Right cardiac atrium (tissue), 5 donors: Measurements from ENCODE around the gene HDAC3. TPM values are rescaled to one million over a fixed set of nuclear protein-coding genes. Genes with fewer than 3 reads are reported as not detected.

ENCODE experiments used
- ATAC-seq, 2 donors: fragments of 200-7000 bp; cut with Tn5 transposase; one replicate each; pipeline versions ENCODE4 v1.8.0 to v1.9.1; 2020; ENCODE audit warnings: moderate library complexity in 2 of 2, mild to moderate bottlenecking in 1 of 2
- DNase-seq, 3 donors: peaks; one replicate each; pipeline ENCODE4 v3.0.0-alpha.2; 2020
- H3K27ac ChIP-seq: one replicate; pipeline ENCODE4 v1.5.1; 2013; ENCODE audit warnings: mild to moderate bottlenecking, low read length, control low read depth, moderate library complexity
- H3K27me3 ChIP-seq: one replicate; pipeline ENCODE4 v1.6.1; 2013; ENCODE audit not compliant: control insufficient read depth, insufficient read depth
- H3K4me1 ChIP-seq: one replicate; pipeline ENCODE4 v1.6.1; 2013; ENCODE audit warnings: low read length; ENCODE audit not compliant: control insufficient read depth, insufficient read depth
- H3K4me3 ChIP-seq: one replicate; pipeline ENCODE4 v1.5.1; 2013; ENCODE audit warnings: low read length, control low read depth
- H3K9me3 ChIP-seq: one replicate; pipeline ENCODE4 v1.6.1; 2013; ENCODE audit warnings: low read length; ENCODE audit not compliant: control insufficient read depth
- WGBS: extraction: QIAGEN DNeasy Blood & Tissue Kit; methylation state at CpG from one replicate; pipeline ENCODE4 v1.1.7; 2013; 5-methylcytosine and 5-hydroxymethylcytosine counted together
- intact Hi-C, 4 donors: fragments of 100-400 bp; cut with DNase I; formaldehyde crosslinking; loops; one replicate each; pipeline versions ENCODE4 v1.11.0 to v1.14.0; 2022 to 2023
- polyA plus RNA-seq: library from polyadenylated mRNA; stranded (reverse); fragments of 200-250 nt; gene quantifications from one replicate; pipeline ENCODE4 v1.2.3, GENCODE V29; 2013
- total RNA-seq, 4 donors: library from RNA; stranded (reverse); fragmentation: NEBNext Ultra II Directional; extraction: Animal tissue kit (Norgen Biotek cat#: 25700); gene quantifications; one replicate each; pipeline ENCODE4 v1.2.1, GENCODE V29; 2021
- donor health status: healthy with polysubstance abuse.
- donor health status: DM: no; HTN: yes; CAD: no.
- donor health status: DM: no; HTN: no; CAD: no.
- donor health status: DM: no; HTN: yes; CAD: no; lungs with severe emphysema.
- donor health status: DM: yes; HTN: yes; CAD: no.

The HDAC3 gene
- total and polyA plus RNA-seq, 5 donors = 25.4 to 35.0 (median 28.8) TPM

- no peaks in the 10 kb centered on the region for H3K27me3 ChIP-seq
- no peak for ATAC-seq
- no peak for DNase-seq
- intact Hi-C loops = no loop called here
- no peaks in the 10 kb centered on the region for H3K4me1 ChIP-seq
- no peak overlapping the region for H3K4me3 ChIP-seq
- H3K9me3 ChIP-seq = no peaks in the 10 kb centered on the region
- 66% methylated on average over 5 of the region's 5 CpGs for WGBS
- no peak overlapping the region for H3K27ac ChIP-seq
Measured at GRCh38 chr5:141674747-141675146, 38.1 kb upstream of the HDAC3 start.

DNA sequence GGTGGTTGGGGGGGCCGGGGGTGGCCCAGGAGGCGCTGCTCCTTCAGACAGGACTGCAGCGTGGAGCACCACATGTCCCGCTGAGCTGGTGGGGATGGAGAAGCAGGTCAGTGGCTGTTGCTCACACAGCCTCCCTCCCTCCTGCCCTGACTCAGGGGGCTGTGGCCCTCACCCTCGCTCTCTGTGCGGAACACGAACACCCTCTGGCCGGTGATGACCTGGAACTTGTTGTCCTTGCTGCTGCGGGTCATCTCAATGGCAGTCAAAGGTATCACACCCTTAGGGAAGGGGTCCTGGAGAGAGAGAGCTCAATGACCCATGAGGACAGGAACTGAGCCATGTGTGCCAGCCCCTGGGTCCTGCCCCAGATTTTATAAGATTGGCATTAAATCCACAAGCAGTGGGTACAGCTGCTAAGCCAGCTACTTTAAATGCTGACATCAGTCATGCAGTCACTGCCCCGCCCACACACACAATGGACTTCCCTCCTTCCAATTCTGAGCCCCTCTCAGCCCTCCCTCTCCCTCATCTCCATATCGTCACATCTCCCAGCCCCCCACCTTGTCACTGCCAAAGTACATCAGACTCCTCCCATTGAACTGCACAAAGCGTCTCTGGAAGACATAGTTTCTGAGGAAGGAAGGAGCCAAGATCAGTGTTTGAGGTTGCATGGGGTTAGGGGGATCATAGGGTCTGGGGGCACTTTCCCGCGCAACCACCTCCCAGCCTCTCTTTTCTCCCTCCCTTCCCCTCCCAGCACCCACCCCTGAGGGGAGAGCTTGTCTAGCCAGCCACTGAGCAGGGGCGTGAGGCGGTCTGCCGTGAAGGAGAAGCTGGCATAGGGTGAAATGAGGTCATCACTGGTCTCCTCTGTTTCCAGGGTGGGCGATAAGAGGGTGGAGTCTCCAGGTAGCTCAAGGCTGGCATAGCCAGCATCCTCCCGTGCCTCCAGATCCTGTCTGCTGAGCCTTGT lies 36.5 kb upstream of the HDAC3 start:
- DNase-seq (peak in 2 of 3 donors; percentile 73 to 78), ATAC-seq (peak; percentile 62 to 65)
- WGBS = 68% methylated on average over 19 of the region's 19 CpGs
- H3K27me3 ChIP-seq = no peaks in the 10 kb centered on the region
- intact Hi-C loops = no loop called here
- H3K4me1 ChIP-seq = no peaks in the 10 kb centered on the region
- no peaks in the 10 kb centered on the region for H3K9me3 ChIP-seq
- H3K4me3 ChIP-seq = no peak overlapping the region
- no peak overlapping the region for H3K27ac ChIP-seq

DNA sequence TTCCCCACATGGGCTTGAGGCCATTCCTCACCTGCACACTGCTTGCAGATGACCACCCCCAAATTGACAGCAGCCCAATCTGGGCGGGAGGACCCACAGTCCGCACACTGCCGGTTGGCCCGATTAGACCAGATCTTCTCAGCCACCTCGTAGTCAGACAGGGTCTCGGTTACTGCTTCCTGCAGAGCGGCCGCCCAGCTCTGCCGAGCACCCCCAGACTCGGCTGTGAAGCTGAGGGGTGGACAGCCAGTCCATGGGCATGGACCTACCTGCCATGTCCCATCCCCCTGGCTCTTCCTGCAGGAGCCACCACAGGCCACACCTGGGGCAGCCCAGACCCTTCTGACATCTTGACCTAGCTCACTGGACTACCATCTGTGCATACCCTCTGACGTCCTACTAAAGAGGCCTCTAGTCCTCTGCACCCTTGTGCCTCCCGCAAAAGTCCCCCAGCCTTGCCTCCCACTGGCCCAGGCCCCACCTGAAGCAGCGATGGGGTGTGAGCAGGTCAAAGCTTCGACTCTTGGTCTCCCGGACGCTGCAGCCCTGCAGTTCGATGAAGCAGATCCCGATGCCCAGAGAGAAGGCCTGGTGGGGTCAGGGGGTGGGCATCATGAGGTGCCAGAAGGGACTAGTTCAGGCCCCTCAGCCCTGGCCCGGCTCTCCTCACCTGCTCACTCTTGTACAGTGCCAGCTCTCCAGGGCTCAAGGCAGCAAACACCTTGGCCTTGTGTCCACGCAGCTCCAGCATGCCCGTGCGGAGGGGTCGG lies 35.6 kb upstream of the HDAC3 start:
- H3K27ac ChIP-seq = no peak overlapping the region
- no peaks in the 10 kb centered on the region for H3K27me3 ChIP-seq
- H3K4me1 ChIP-seq = no peaks in the 10 kb centered on the region
- ATAC-seq (peak; percentile 4 to 5), DNase-seq (no peak)
- H3K4me3 ChIP-seq = no peak overlapping the region
- WGBS = 93% methylated on average over 23 of the region's 23 CpGs
- intact Hi-C loops = no loop called here
- H3K9me3 ChIP-seq = no peaks in the 10 kb centered on the region

- DNase-seq (no peak), ATAC-seq (no peak)
- Histone ChIP-seq H3K9me3 (no peaks in the 10 kb centered on the region), H3K27me3 (no peaks in the 10 kb centered on the region), H3K4me1 (no peaks in the 10 kb centered on the region), H3K27ac (no peak overlapping the region), H3K4me3 (no peak overlapping the region)
- intact Hi-C loops = no loop called here
- WGBS = 80% methylated on average over 4 of the region's 4 CpGs
Measured at GRCh38 chr5:141669520-141669919, 32.9 kb upstream of the HDAC3 start.

DNA sequence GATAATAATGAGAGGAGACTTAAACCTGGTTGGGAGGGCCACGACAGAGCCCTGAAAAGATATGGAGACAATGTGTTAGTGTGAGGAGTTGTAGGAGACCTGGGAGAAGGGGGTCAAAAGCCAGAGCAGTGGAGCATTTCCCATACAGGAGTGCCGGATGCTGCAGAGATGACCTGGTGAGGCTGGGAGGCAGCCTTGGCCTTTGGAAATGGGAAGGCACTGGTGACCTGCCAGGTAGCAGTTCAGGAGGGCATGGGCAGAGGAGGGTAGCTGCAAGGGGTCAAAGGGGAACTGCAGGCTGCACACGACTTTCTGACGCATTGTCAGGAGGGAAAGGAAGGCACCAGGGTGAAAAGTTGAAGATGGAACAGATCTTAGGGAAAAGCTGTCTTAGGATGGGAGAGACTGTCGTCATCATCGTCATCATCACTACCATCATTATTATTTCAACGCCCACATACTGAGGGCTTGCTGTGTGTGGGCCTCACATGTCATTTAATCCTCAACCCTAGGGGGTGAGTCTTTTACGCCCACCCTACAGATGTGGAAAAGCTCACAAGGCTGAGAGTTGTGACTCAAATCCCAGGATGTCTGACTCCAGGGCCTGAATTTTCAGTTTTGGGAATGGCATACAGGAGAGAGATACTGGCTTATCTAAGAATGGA lies 32.1 kb upstream of the HDAC3 start:
- no peaks in the 10 kb centered on the region for H3K4me1 ChIP-seq
- H3K27me3 ChIP-seq = no peaks in the 10 kb centered on the region
- H3K27ac ChIP-seq = no peak overlapping the region
- no peak for ATAC-seq
- no peak for DNase-seq
- H3K4me3 ChIP-seq = no peak overlapping the region
- intact Hi-C loops = no loop called here
- 74% methylated on average over 8 of the region's 8 CpGs for WGBS
- H3K9me3 ChIP-seq = no peaks in the 10 kb centered on the region

DNA sequence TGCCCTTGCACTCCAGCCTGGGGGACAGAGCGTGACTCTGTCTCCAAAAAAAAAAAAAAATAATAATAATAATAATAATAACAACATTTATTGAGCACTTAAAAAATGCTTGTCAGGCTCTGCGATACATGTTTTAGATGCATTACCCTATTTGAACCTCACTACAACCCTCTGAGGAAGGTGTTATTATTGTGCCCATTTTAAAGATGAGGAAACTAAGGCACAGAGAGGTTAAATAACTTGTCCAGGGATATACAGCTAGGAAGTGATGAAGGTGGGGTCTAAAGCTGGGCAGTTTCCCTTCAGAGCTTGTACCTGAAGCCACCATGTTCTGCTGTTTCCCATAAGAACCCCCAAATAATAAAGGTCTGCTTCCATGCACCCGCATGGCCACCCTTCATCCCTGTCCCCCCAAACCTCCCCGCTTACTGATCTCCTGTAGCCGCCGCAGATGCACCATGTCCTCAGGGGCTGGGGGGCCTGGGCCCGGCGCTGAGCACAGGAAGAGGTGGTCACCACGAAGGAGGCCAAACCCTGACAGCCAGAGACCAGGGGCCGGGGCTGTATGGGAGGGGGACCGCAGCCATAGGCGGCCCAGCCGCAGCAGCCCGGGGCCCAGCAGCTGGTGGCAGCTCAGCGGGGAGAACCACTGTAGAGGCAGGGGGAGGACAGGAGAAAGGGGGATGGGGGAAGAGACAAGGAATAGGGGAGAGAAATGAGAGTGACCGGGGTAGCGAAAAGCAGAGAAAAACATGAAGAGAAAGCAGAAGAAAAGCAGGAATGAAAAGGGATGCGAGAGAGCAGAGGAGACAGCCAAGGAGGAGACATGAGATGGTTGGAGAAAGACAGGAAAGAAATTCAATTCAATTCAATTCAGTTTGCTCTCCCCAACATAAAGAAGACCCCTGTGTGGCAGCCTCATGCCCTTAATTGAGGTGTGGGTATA lies 29.6 kb upstream of the HDAC3 start:
- Histone ChIP-seq H3K4me1 (no peaks in the 10 kb centered on the region), H3K27me3 (no peaks in the 10 kb centered on the region), H3K9me3 (no peaks in the 10 kb centered on the region), H3K4me3 (no peak overlapping the region), H3K27ac (no peak overlapping the region)
- intact Hi-C loops = no loop called here
- no peak for DNase-seq
- no peak for ATAC-seq
- 83% methylated on average over 18 of the region's 18 CpGs for WGBS

DNA sequence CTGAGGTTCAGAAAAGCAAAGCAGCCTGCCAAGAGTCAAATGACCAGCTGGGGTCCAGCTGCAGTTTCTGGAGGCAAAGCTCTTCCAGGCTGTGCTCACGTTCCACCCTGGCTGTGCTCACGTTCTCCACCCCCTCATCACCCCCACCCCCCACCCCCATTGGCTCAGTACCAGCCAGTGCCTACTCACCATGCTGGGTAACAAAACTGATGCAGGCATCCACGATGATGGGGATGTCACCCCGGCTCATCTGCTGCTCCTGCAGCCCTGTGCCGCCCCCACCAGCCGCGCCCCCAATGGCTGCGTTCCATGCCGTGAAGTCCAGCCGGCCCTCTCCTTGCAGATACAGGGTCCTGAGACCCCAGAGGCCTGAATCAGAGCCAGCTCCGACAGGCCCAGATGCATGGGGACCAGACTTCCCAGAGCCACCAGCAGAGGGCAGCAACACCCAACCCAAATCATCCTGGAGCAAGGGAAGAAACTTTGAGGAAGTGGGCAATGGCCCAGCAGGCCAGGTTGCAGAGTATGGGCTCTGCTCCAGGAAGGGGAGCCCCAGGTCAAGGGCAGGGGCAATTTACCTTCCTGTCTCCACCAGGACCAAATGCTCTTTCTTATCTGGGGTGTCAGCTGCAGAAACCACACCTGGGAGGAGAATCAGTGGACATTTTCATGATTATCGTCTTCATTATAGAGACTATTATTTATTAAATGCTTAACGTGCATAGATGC lies 28.2 kb upstream of the HDAC3 start:
- no peak overlapping the region for H3K4me3 ChIP-seq
- no peaks in the 10 kb centered on the region for H3K27me3 ChIP-seq
- ATAC-seq (peak; percentile 76 to 79), DNase-seq (peak; percentile 74 to 90 (median 89))
- no peak overlapping the region for H3K27ac ChIP-seq
- WGBS = 28% methylated on average over 13 of the region's 13 CpGs
- no peaks in the 10 kb centered on the region for H3K4me1 ChIP-seq
- H3K9me3 ChIP-seq = no peaks in the 10 kb centered on the region
- intact Hi-C loops = no loop called here

DNA sequence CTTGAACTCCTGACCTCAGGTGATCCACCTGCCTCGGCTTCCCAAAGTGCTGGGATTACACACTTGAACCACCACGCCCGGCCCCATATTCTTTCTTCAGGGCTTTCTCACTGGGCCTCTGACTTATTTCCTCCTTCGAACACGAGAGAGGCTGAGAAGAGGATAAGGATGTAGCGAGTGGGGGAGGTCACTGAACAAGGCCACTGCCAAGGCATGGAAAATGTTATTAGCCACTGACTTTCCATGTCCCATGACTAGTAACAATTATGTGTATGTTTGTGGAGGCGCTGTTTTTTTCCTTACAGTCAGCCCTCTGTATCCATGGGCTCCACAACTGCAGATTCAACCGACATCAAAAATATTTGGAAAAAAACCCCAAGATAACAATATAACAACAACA lies 26.9 kb upstream of the HDAC3 start:
- Histone ChIP-seq H3K4me1 (no peaks in the 10 kb centered on the region), H3K27me3 (no peaks in the 10 kb centered on the region), H3K4me3 (no peak overlapping the region), H3K9me3 (no peaks in the 10 kb centered on the region), H3K27ac (no peak overlapping the region)
- DNase-seq = no peak
- ATAC-seq = no peak
- intact Hi-C loops = no loop called here
- WGBS = 72% methylated on average over 8 of the region's 8 CpGs

GRCh38 chr5:141662028-141662427 lies 25.4 kb upstream of the HDAC3 start:
- peak in 1 of 3 donors; percentile 50 for DNase-seq
- 76% methylated on average over 17 of the region's 17 CpGs for WGBS
- Histone ChIP-seq H3K9me3 (no peaks in the 10 kb centered on the region), H3K4me3 (no peak overlapping the region), H3K4me1 (no peaks in the 10 kb centered on the region), H3K27ac (no peak overlapping the region), H3K27me3 (no peaks in the 10 kb centered on the region)
- ATAC-seq = no peak
- intact Hi-C loops = no loop called here
